CD8-positive, alpha-beta memory T cell (primary cell): ENCODE measurements around the gene UNCX. TPM values are rescaled to one million over a fixed set of nuclear protein-coding genes. Genes with fewer than 3 reads are reported as not detected.
"Not testable (repeated sequence)": the region's sequence is repeated elsewhere in the genome, so short reads cannot be mapped to it uniquely, and the experiment has no call there.

ENCODE experiments used
- CTCF ChIA-PET: fragments of 350-600 bp; sonication (Branson Sonifier 250); formaldehyde crosslinking; loops from one replicate; lab custom pipeline; 2021; ENCODE audit warnings: antibody characterized with exemption; lab: Charles Lee
- POLR2A ChIA-PET: fragments of 350-600 bp; sonication (Branson Sonifier 250); formaldehyde crosslinking; loops from one replicate; lab custom pipeline; 2021; ENCODE audit warnings: antibody characterized with exemption; lab: Charles Lee
- DNase-seq, 5 donors: peaks; one replicate each; pipeline versions ENCODE4 v3.0.0 to v3.0.0-alpha.2; 2020 to 2022; ENCODE audit warnings: mixed read lengths in 1 of 5
- H3K27ac ChIP-seq: one replicate; pipeline ENCODE4 v1.7.0; 2013; ENCODE audit warnings: low read depth, mild to moderate bottlenecking, low read length, moderate library complexity
- H3K27me3 ChIP-seq: 2 replicates; pipeline ENCODE4 v1.7.0; 2013; ENCODE audit warnings: low read length, mild to moderate bottlenecking; ENCODE audit not compliant: insufficient read depth, poor library complexity, severe bottlenecking
- H3K36me3 ChIP-seq: 2 replicates; pipeline ENCODE4 v1.7.0; 2013; ENCODE audit warnings: mild to moderate bottlenecking, low read length, moderate library complexity; ENCODE audit not compliant: insufficient read depth
- H3K4me1 ChIP-seq: 2 replicates; pipeline ENCODE4 v1.7.0; 2013; ENCODE audit warnings: mild to moderate bottlenecking, low read length, moderate library complexity; ENCODE audit not compliant: insufficient read depth
- H3K4me3 ChIP-seq: 2 replicates; pipeline ENCODE4 v1.7.0; 2013; ENCODE audit warnings: mild to moderate bottlenecking, low read length
- H3K9me3 ChIP-seq: 2 replicates; pipeline ENCODE4 v1.7.0; 2013; ENCODE audit warnings: mild to moderate bottlenecking, low read length
- H3K27ac Mint-ChIP-seq, 8 donors: one replicate each; pipeline ENCODE4 v1.8.0; 2020 to 2021; ENCODE audit warnings: mixed read lengths in 8 of 8, mild to moderate bottlenecking in 6 of 8, inconsistent platforms in 3 of 8, moderate library complexity in 3 of 8
- H3K27me3 Mint-ChIP-seq, 2 donors: one replicate each; pipeline ENCODE4 v1.8.0; 2020 to 2021; ENCODE audit warnings: mixed read lengths in 2 of 2, mild to moderate bottlenecking in 1 of 2, moderate library complexity in 1 of 2
- H3K36me3 Mint-ChIP-seq, 3 donors: one replicate each; pipeline ENCODE4 v1.8.0; 2020 to 2021; ENCODE audit warnings: mixed read lengths in 3 of 3, inconsistent platforms in 1 of 3, mild to moderate bottlenecking in 1 of 3
- H3K4me1 Mint-ChIP-seq, 3 donors: one replicate each; pipeline ENCODE4 v1.8.0; 2020 to 2021; ENCODE audit warnings: mixed read lengths in 3 of 3, inconsistent platforms in 1 of 3, mild to moderate bottlenecking in 1 of 3
- H3K4me3 Mint-ChIP-seq, 7 donors: one replicate each; pipeline ENCODE4 v1.8.0; 2020 to 2021; ENCODE audit warnings: mixed read lengths in 7 of 7, mild to moderate bottlenecking in 6 of 7, moderate library complexity in 4 of 7, inconsistent platforms in 2 of 7
- H3K9me3 Mint-ChIP-seq, 5 donors: one replicate each; pipeline ENCODE4 v1.8.0; 2020 to 2022; ENCODE audit warnings: mixed read lengths in 5 of 5, mild to moderate bottlenecking in 3 of 5, moderate library complexity in 2 of 5, inconsistent platforms in 1 of 5
- polyA plus RNA-seq: library from polyadenylated mRNA; unstranded; fragments of 300-500 nt; fragmentation: Illumina TruSeq; gene quantifications from one replicate; pipeline ENCODE4 v1.2.3, GENCODE V29; 2021
- total RNA-seq, 2 experiments: library from RNA; stranded (reverse); gene quantifications; one replicate each; pipeline ENCODE4 v1.2.3, GENCODE V29; 2021

Gene UNCX
- total and polyA plus RNA-seq, 3 experiments from 2014 or later = not detected

- ChIA-PET POLR2A (no interaction called here), CTCF (no interaction called here)
- no peak for DNase-seq
- no peaks in the 10 kb centered on the region for H3K9me3 ChIP-seq
- H3K4me3 Mint-ChIP-seq = no peak overlapping the region
- H3K36me3 ChIP-seq = no peaks in the 10 kb centered on the region
- no peak overlapping the region for H3K27ac ChIP-seq
- H3K27me3 Mint-ChIP-seq = peaks cover 5 to 20% of the 10 kb centered on the region in 2 donors
- no peaks in the 10 kb centered on the region for H3K4me1 Mint-ChIP-seq
- H3K4me1 ChIP-seq = no peaks in the 10 kb centered on the region
- no peaks in the 10 kb centered on the region for H3K9me3 Mint-ChIP-seq
- no peak overlapping the region for H3K27ac Mint-ChIP-seq
- H3K36me3 Mint-ChIP-seq = no peaks in the 10 kb centered on the region
- no peak overlapping the region for H3K4me3 ChIP-seq
- peaks cover 5% of the 10 kb centered on the region for H3K27me3 ChIP-seq
These were observed 37.5 kb downstream of the UNCX start for GRCh38 chr7:1270181-1270580.

DNA sequence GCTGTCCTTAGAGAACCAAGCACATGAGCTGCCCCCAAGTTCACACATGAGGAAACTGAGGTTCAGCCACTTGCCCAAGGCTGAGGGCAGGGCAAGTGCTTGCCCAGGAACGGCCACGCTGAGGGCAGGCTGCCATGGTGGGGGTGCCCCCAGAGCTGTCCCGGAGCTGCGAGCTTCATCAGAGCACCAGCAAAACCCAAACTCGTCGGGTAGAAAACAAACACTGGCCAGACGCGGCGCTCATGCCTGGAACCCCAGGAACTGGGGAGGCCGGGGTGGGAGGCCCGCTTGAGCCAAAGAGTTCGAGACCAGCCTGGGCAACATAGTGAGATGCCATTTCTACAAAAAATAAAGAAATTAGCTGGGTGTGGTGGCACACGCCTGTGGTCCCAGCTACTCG is 38.4 kb downstream of the UNCX start:
- Histone ChIP-seq H3K9me3 (no peaks in the 10 kb centered on the region), H3K36me3 (no peaks in the 10 kb centered on the region), H3K27ac (no peak overlapping the region), H3K4me1 (no peaks in the 10 kb centered on the region), H3K4me3 (no peak overlapping the region), H3K27me3 (no peaks in the 10 kb centered on the region)
- Mint-ChIP-seq H3K9me3 (no peaks in the 10 kb centered on the region), H3K4me3 (no peak overlapping the region), H3K27me3 (peaks cover 3 to 14% of the 10 kb centered on the region in 2 donors), H3K27ac (no peak overlapping the region), H3K36me3 (no peaks in the 10 kb centered on the region), H3K4me1 (no peaks in the 10 kb centered on the region)
- ChIA-PET CTCF (no interaction called here), POLR2A (no interaction called here)
- DNase-seq = no peak

DNA sequence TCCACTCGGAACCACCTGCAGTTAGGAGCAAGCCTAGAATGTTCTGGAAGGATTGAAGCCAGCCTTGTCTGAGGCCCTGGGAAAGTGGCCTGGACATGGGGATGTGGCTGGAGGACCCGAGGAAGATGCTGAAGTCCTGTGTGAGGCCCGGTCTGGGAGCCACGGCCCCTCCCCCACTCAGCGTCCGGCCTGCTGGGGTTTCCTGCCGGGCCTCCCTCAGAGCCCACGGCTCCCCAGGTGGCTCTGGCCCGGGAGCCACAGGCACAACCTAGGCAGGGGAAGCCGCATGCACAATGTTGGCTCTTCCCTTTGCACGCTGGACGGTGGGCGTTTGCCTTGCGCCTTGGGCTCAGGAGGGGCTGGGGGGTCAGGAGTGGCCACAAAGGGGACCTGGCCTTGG is 39.0 kb downstream of the UNCX start:
- no peak overlapping the region for H3K27ac Mint-ChIP-seq
- H3K4me1 Mint-ChIP-seq = no peaks in the 10 kb centered on the region
- no peaks in the 10 kb centered on the region for H3K4me1 ChIP-seq
- no peaks in the 10 kb centered on the region for H3K36me3 ChIP-seq
- no peaks in the 10 kb centered on the region for H3K9me3 Mint-ChIP-seq
- no peak overlapping the region for H3K4me3 ChIP-seq
- H3K36me3 Mint-ChIP-seq = no peaks in the 10 kb centered on the region
- ChIA-PET CTCF (no interaction called here), POLR2A (no interaction called here)
- H3K27ac ChIP-seq = no peak overlapping the region
- no peaks in the 10 kb centered on the region for H3K27me3 ChIP-seq
- no peaks in the 10 kb centered on the region for H3K9me3 ChIP-seq
- peaks cover 3 to 10% of the 10 kb centered on the region in 2 donors for H3K27me3 Mint-ChIP-seq
- no peak overlapping the region for H3K4me3 Mint-ChIP-seq
- no peak for DNase-seq

DNA sequence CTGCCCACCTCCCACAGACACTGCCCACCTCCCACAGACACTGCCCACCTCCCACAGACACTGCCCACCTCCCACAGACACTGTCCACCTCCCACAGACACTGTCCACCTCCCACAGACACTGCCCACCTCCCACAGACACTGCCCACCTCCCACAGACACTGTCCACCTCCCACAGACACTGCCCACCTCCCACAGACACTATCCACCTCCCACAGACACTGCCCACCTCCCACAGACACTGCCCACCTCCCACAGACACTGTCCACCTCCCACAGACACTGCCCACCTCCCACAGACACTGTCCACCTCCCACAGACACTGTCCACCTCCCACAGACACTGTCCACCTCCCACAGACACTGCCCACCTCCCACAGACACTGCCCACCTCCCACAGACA is 39.5 kb downstream of the UNCX start:
- H3K36me3 ChIP-seq, H3K9me3 Mint-ChIP-seq, CTCF ChIA-PET, H3K4me1 Mint-ChIP-seq, H3K27ac Mint-ChIP-seq, H3K4me3 ChIP-seq, H3K9me3 ChIP-seq, H3K36me3 Mint-ChIP-seq, DNase-seq, H3K27me3 Mint-ChIP-seq, H3K4me3 Mint-ChIP-seq, H3K27ac ChIP-seq, H3K4me1 ChIP-seq, POLR2A ChIA-PET, H3K27me3 ChIP-seq: not testable (repeated sequence)

DNA sequence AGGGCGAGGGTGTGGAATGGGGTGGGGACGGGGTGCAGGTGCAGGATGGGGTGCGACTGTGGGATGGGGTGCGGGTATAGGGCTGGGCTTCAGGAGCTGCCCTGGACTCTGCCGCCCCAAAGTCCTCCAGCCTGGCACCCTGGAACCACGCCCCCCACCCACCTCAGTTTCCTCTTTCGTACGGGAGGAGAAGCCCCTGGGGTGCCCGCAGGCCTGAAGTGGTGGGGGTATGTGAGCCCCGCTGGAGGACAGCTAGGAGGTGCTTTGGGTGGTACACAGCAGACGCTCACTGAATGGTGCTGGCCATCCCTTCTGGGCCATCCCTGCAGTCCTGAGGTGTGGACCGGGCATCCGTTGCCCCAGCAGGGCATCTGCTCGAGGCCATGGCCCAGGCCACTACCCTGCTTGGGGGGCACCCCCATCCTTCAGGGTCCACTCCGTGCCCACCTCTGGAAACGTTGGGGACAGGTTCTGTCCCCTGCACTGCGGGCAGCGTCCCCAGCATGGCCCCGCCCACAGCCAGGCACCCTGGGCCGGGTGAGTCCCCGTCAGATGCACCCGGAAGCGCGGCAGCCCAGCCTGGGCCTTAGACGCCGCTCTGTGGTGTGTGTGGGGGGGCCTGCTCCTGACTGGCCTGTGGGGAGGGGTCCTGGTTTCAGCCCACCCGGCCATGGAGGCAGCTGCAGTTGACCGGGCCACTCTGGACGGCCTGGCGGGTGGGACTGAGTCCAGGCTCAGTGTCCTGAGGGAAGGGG is 41.6 kb downstream of the UNCX start:
- no peak overlapping the region for H3K27ac ChIP-seq
- H3K36me3 ChIP-seq = no peaks in the 10 kb centered on the region
- H3K4me3 Mint-ChIP-seq = no peak overlapping the region
- no peaks in the 10 kb centered on the region for H3K4me1 Mint-ChIP-seq
- peaks cover 3 to 15% of the 10 kb centered on the region in 2 donors for H3K27me3 Mint-ChIP-seq
- no peak overlapping the region for H3K4me3 ChIP-seq
- peaks cover 0 to 3% (median 0%) of the 10 kb centered on the region in 5 donors for H3K9me3 Mint-ChIP-seq
- no peaks in the 10 kb centered on the region for H3K36me3 Mint-ChIP-seq
- no peaks in the 10 kb centered on the region for H3K9me3 ChIP-seq
- DNase-seq = no peak
- no peaks in the 10 kb centered on the region for H3K27me3 ChIP-seq
- ChIA-PET POLR2A (no interaction called here), CTCF (no interaction called here)
- H3K27ac Mint-ChIP-seq = no peak overlapping the region
- H3K4me1 ChIP-seq = no peaks in the 10 kb centered on the region

DNA sequence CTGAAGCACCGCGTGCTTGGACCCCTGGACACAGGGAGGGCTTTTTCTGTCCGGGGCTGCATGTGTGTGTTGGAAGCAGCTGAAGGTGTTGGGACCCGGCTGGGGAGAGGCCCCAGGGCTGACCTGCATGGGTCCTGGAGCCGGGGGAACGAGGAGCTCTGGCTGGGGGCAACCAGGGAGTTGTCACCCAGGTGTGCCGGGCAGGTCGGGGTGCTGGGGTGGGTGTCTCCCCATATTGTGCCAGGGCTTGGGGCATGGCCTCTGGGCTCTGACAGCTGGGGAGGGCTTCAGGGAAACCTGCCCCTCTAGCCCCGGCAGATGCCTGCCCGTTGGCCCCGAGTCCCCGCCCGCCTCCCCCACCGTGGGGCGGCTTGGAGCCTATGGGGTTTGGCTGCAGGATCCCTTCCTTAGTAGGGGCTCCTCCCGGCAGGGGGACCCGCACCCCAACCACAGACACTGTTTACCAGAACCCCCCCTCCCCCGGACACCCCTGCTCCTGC is 42.3 kb downstream of the UNCX start:
- Mint-ChIP-seq H3K27ac (no peak overlapping the region), H3K4me1 (no peaks in the 10 kb centered on the region), H3K9me3 (peaks cover 0 to 3% (median 0%) of the 10 kb centered on the region in 5 donors), H3K36me3 (no peaks in the 10 kb centered on the region), H3K27me3 (peaks cover 3 to 15% of the 10 kb centered on the region in 2 donors), H3K4me3 (no peak overlapping the region)
- H3K36me3 ChIP-seq = no peaks in the 10 kb centered on the region
- H3K9me3 ChIP-seq = no peaks in the 10 kb centered on the region
- CTCF ChIA-PET = no interaction called here
- H3K4me3 ChIP-seq = no peak overlapping the region
- no peak overlapping the region for H3K27ac ChIP-seq
- DNase-seq = no peak
- H3K27me3 ChIP-seq = no peaks in the 10 kb centered on the region
- no peaks in the 10 kb centered on the region for H3K4me1 ChIP-seq
- POLR2A ChIA-PET = no interaction called here

DNA sequence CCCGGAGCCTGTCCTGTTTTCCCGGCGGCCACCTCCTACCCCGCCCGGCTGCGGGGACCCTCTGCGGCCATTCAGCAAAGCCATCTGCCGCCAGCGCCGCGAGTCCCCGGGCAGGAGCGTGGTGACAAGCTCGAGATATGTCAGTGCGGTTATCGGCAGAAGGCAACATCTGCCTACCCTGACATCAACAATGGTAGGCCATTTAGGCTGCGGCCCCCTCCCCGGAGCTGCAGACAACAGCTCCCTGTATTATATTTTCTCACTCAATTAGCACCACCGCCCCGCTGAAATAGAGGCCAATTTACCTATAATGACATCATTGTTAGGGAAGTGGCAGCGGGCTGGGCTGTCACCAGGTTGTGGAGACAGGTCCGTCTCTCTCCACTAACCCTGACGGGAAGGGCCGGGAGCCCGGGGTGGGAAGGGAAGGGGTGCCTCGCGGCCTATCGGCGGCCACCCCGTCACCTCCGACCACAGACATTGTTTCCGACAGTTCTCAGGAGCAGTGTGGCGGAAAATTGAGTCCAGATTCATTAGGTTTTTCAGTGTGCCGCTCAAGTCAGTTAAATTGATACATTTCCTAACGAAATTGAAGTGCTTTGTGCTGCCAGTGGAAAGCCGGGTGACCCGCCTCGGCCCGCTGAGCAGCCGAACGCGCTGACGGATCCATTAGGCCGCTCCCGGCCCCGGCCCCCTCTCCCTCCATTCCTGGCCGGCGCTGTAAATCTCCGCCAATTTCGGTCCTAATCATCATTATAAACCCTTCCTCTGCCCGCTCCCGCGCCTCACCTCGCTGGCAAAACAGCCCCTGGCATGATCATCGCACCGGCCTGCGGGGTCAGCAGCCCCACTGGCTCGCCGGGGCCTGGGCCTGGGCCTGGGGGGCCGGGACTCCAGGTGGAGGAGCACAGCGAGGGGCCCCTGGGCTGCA is 43.0 kb downstream of the UNCX start:
- Mint-ChIP-seq H3K4me1 (no peaks in the 10 kb centered on the region), H3K36me3 (no peaks in the 10 kb centered on the region), H3K27me3 (peaks cover 3 to 18% of the 10 kb centered on the region in 2 donors), H3K27ac (no peak overlapping the region), H3K9me3 (peaks cover 0 to 3% (median 0%) of the 10 kb centered on the region in 5 donors), H3K4me3 (no peak overlapping the region)
- H3K27ac ChIP-seq = no peak overlapping the region
- H3K27me3 ChIP-seq = no peaks in the 10 kb centered on the region
- no peaks in the 10 kb centered on the region for H3K9me3 ChIP-seq
- no peak overlapping the region for H3K4me3 ChIP-seq
- no peak for DNase-seq
- ChIA-PET POLR2A (no interaction called here), CTCF (no interaction called here)
- no peaks in the 10 kb centered on the region for H3K36me3 ChIP-seq
- no peaks in the 10 kb centered on the region for H3K4me1 ChIP-seq

DNA sequence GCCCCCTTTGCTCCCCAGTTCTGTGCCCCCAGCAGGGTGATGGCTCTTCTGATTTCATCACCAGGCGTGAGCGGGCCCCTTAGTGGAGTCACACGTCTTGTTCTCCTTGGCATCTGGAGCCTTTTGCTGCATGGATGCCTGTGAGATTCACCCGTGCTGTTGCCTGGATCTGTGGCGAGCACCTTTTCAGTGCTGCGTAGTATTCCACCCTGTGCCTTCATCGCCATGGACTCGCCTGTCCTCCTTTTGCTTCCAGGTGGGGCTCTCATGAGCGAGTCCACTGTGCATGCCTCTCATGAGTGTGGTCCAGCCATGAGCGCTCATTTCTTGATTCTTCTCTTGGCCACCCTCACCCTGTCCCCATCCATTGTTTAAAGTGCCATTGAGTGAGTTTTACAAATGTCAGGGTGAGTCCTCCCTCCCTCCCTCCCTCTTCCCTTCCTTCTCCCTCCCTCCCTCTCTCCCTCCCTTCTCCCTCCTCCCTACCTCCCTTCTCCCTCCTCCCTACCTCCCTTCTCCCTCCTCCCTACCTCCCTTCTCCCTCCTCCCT is 44.0 kb downstream of the UNCX start:
- no peak for DNase-seq
- CTCF ChIA-PET = no interaction called here
- no peaks in the 10 kb centered on the region for H3K27me3 ChIP-seq
- Mint-ChIP-seq H3K4me3 (no peak overlapping the region), H3K9me3 (peaks cover 0 to 3% (median 0%) of the 10 kb centered on the region in 5 donors), H3K27ac (peak overlapping the region in 1 of 8 donors; percentile 48), H3K36me3 (no peaks in the 10 kb centered on the region), H3K27me3 (peaks cover 0 to 14% of the 10 kb centered on the region in 2 donors), H3K4me1 (no peaks in the 10 kb centered on the region)
- H3K36me3 ChIP-seq = no peaks in the 10 kb centered on the region
- no peak overlapping the region for H3K27ac ChIP-seq
- POLR2A ChIA-PET = no interaction called here
- no peaks in the 10 kb centered on the region for H3K4me1 ChIP-seq
- H3K4me3 ChIP-seq = no peak overlapping the region
- no peaks in the 10 kb centered on the region for H3K9me3 ChIP-seq
